H1 (cell line): ENCODE results near the gene ENTPD6. TPM values are rescaled to one million over a fixed set of nuclear protein-coding genes. Genes with fewer than 3 reads are reported as not detected.

Source experiments
- CBX8 ChIP-seq: fragments of 300-800, 300-1000 bp; sonication (generic); IDR thresholded peaks from 2 replicates; pipeline ENCODE4 v1.7.1; 2016; ENCODE audit warnings: low read depth, low read length, borderline replicate concordance
- JUN ChIP-seq: IDR thresholded peaks from 2 replicates; pipeline ENCODE4 v1.6.1; 2011; ENCODE audit warnings: low read depth, mild to moderate bottlenecking, improper control_type of control experiment, low read length
- RNF2 ChIP-seq: fragments of 200-900, 300-1000 bp; sonication (generic); IDR thresholded peaks from 2 replicates; pipeline ENCODE4 v1.7.1; 2016; ENCODE audit warnings: borderline replicate concordance, low read depth, mild to moderate bottlenecking, antibody characterized with exemption, low read length; ENCODE audit not compliant: poor library complexity, severe bottlenecking; ENCODE audit errors: missing control alignments
- SRF ChIP-seq: IDR thresholded peaks from 2 replicates; pipeline ENCODE4 v1.6.1; 2011; ENCODE audit warnings: mild to moderate bottlenecking, low read depth, low read length, moderate library complexity
- TAF7 ChIP-seq: optimal IDR thresholded peaks from 2 replicates; pipeline ENCODE3; 2011; ENCODE audit warnings: low read depth, mild to moderate bottlenecking, inconsistent platforms, low read length, moderate library complexity, borderline replicate concordance
- TCF12 ChIP-seq: IDR thresholded peaks from 2 replicates; pipeline ENCODE4 v1.6.1; 2011; ENCODE audit warnings: low read depth, mild to moderate bottlenecking, low read length
- YY1 ChIP-seq: IDR thresholded peaks from 2 replicates; pipeline ENCODE4 v1.6.1; 2011; ENCODE audit warnings: low read depth, mild to moderate bottlenecking, low read length
- polyA plus RNA-seq, 7 experiments: library from polyadenylated mRNA; depleted of rRNA in 3 of 7; stranded (reverse) in 5 of 7; unstranded in 2 of 7; fragments of >200 nt in 5 of 7; fragments of 200-250 nt in 2 of 7; gene quantifications; 1 replicate in 5 of 7; 2 replicates in 1 of 7; 4 replicates in 1 of 7; pipeline versions ENCODE4 v1.2.1 to v1.2.3, GENCODE V29; 2011 to 2013; ENCODE audit warnings: missing spikeins in 2 of 7, mixed read lengths in 2 of 7
- total RNA-seq: library from RNA; stranded (reverse); fragmentation: NEBNext Ultra II Directional; extraction: Animal tissue kit (Norgen Biotek cat#: 25700); gene quantifications from 2 replicates; pipeline ENCODE4 v1.2.1, GENCODE V29; 2021

ENTPD6 gene
- total and polyA plus RNA-seq, 2 of the 8 experiments (the other 6 are each of a cell fraction or from before 2014, with no cell fraction given) = 47.8 to 57.3 TPM

- no peak for TF ChIP-seq RNF2
- TF ChIP-seq SRF = no peak
- TF ChIP-seq CBX8 = no peak
- no peak for TF ChIP-seq TCF12
- TF ChIP-seq YY1 = no peak
- TF ChIP-seq JUN = no peak
- TF ChIP-seq TAF7 = no peak
Observed at GRCh38 chr20:25273046-25273445, 77.5 kb downstream of the ENTPD6 start (continued).
